B cell (primary cell): ENCODE measurements around the gene HAGH. TPM values are rescaled to one million over a fixed set of nuclear protein-coding genes. Genes with fewer than 3 reads are reported as not detected.
A peak's percentile ranks its signal among the peaks of the same experiment; 100 is the strongest.

ENCODE experiments used
- ATAC-seq: fragments of 200-7000 bp; cut with Tn5 transposase; one replicate; pipeline ENCODE4 v1.10.0; 2021; ENCODE audit warnings: low read depth, mild to moderate bottlenecking, moderate number of reproducible peaks, moderate library complexity
- CTCF ChIA-PET: fragments of 350-600 bp; sonication (Branson Sonifier 250); formaldehyde crosslinking; loops from one replicate; lab custom pipeline; 2021; ENCODE audit warnings: antibody characterized with exemption, inconsistent platforms; lab: Charles Lee
- POLR2A ChIA-PET: fragments of 350-600 bp; sonication (Branson Sonifier 250); formaldehyde crosslinking; loops from one replicate; lab custom pipeline; 2021; ENCODE audit warnings: antibody characterized with exemption; lab: Charles Lee
- DNase-seq: peaks from one replicate; pipeline ENCODE4 v3.0.0; 2013
- H2AFZ ChIP-seq: 2 replicates; pipeline ENCODE4 v1.6.1; 2012; ENCODE audit warnings: mild to moderate bottlenecking, low read depth, low read length; ENCODE audit not compliant: insufficient read depth, poor library complexity, severe bottlenecking
- H3K27ac ChIP-seq, 2 donors: 1 replicate in 1 of 2; 2 replicates in 1 of 2; pipeline ENCODE4 v1.5.1; 2012 to 2013; ENCODE audit warnings: low read length in 2 of 2, mild to moderate bottlenecking in 2 of 2, moderate library complexity in 1 of 2
- H3K27me3 ChIP-seq, 4 experiments: fragments of 200-600 bp in 1 of 4; sonication (generic) in 1 of 4; replicated peaks in 1 of 4; 1 replicate in 2 of 4; 2 replicates in 2 of 4; pipeline versions ENCODE4 v1.6.1 to v1.7.0; 2013 to 2016; ENCODE audit warnings: low read length in 3 of 4, mild to moderate bottlenecking in 2 of 4, mixed read lengths in 1 of 4, moderate library complexity in 1 of 4; ENCODE audit not compliant: insufficient read depth in 4 of 4, control insufficient read depth in 3 of 4; ENCODE audit errors: control extremely low read depth in 1 of 4
- H3K36me3 ChIP-seq, 2 experiments: replicated peaks in 1 of 2; 1 replicate in 1 of 2; 2 replicates in 1 of 2; pipeline versions ENCODE4 v1.6.1 to v1.7.1; 2013; ENCODE audit warnings: low read length in 1 of 2; ENCODE audit not compliant: insufficient read depth in 2 of 2, control insufficient read depth in 1 of 2; ENCODE audit errors: control extremely low read depth in 1 of 2, extremely low read depth in 1 of 2
- H3K4me1 ChIP-seq, 2 donors: fragments of 200-600 bp in 1 of 2; sonication (generic) in 1 of 2; 1 replicate in 1 of 2; 2 replicates in 1 of 2; pipeline versions ENCODE4 v1.5.1 to v1.6.1; 2013 to 2017; ENCODE audit warnings: low read length in 2 of 2; ENCODE audit not compliant: control insufficient read depth in 2 of 2, insufficient read depth in 2 of 2
- H3K4me2 ChIP-seq: replicated peaks from 2 replicates; pipeline ENCODE3; 2012; ENCODE audit warnings: mild to moderate bottlenecking, low read depth, low read length; ENCODE audit not compliant: poor library complexity, severe bottlenecking
- H3K4me3 ChIP-seq, 5 experiments: fragments of 200-600 bp in 1 of 5; sonication (generic) in 1 of 5; 1 replicate in 3 of 5; 2 replicates in 2 of 5; pipeline versions ENCODE4 v1.5.1 to v1.7.0; 2011 to 2016; ENCODE audit warnings: low read length in 4 of 5, mild to moderate bottlenecking in 4 of 5, low read depth in 2 of 5, control low read depth in 1 of 5, moderate library complexity in 1 of 5; ENCODE audit not compliant: insufficient read depth in 1 of 5; ENCODE audit errors: control extremely low read depth in 1 of 5, extremely low read depth in 1 of 5
- H3K79me2 ChIP-seq: fragments of 200-600 bp; sonication (generic); one replicate; pipeline ENCODE4 v1.6.0; 2016; ENCODE audit warnings: low read length; ENCODE audit not compliant: control insufficient read depth, insufficient read depth
- H3K9ac ChIP-seq: fragments of 200-600 bp; sonication (generic); 2 replicates; pipeline ENCODE4 v1.6.1; 2017; ENCODE audit warnings: mild to moderate bottlenecking, low read length, moderate library complexity
- H3K9me3 ChIP-seq, 3 donors: one replicate each; pipeline versions ENCODE4 v1.6.1 to v1.7.1; 2013; ENCODE audit warnings: low read length in 2 of 3; ENCODE audit not compliant: control insufficient read depth in 2 of 3, insufficient read depth in 1 of 3; ENCODE audit errors: control extremely low read depth in 1 of 3
- H4K20me1 ChIP-seq: 2 replicates; pipeline ENCODE4 v1.6.0; 2012; ENCODE audit warnings: mild to moderate bottlenecking, low read length; ENCODE audit not compliant: insufficient read depth, control insufficient read depth, poor library complexity, severe bottlenecking
- H3K27ac Mint-ChIP-seq: one replicate; pipeline ENCODE4 v1.8.0; 2021; ENCODE audit warnings: mixed read lengths
- H3K27me3 Mint-ChIP-seq: one replicate; pipeline ENCODE4 v1.8.0; 2021; ENCODE audit warnings: mixed read lengths
- H3K4me1 Mint-ChIP-seq: one replicate; pipeline ENCODE4 v1.8.0; 2021; ENCODE audit warnings: mixed read lengths
- H3K4me3 Mint-ChIP-seq: one replicate; pipeline ENCODE4 v1.8.0; 2021; ENCODE audit warnings: mixed read lengths
- H3K9me3 Mint-ChIP-seq: one replicate; pipeline ENCODE4 v1.8.0; 2022; ENCODE audit warnings: mixed read lengths; ENCODE audit not compliant: insufficient read depth
- CTCF ChIP-seq: fragments of 200-600 bp; IDR thresholded peaks from one replicate; pipeline ENCODE4 v1.8.0; 2022; ENCODE audit warnings: antibody characterized with exemption, mild to moderate bottlenecking
- EZH2 ChIP-seq: IDR thresholded peaks from 2 replicates; pipeline ENCODE4 v1.6.1; 2012; ENCODE audit warnings: borderline replicate concordance, low read depth, mild to moderate bottlenecking, moderate library complexity, low read length; ENCODE audit not compliant: insufficient read depth, poor library complexity, severe bottlenecking
- WGBS: methylation state at CpG from one replicate; pipeline ENCODE4 v1.1.5; 2013; ENCODE audit warnings: missing lambda C conversion rate; ENCODE audit not compliant: insufficient coverage; 5-methylcytosine and 5-hydroxymethylcytosine counted together
- intact Hi-C: fragments of 100-400 bp; cut with micrococcal nuclease; formaldehyde crosslinking; loops from one replicate; pipeline ENCODE4 v1.10.0; 2022
- polyA plus RNA-seq: library from polyadenylated mRNA; depleted of rRNA; stranded (reverse); fragments of >200 nt; gene quantifications from 2 replicates; pipeline ENCODE4 v1.2.3, GENCODE V29; 2012
- total RNA-seq, 2 donors: library from RNA; stranded (reverse); fragments of 120-200 nt in 1 of 2; gene quantifications; 1 replicate in 1 of 2; 2 replicates in 1 of 2; pipeline versions ENCODE4 v1.2.3 to v1.2.4, GENCODE V29; 2013 to 2022

Gene HAGH
- total and polyA plus RNA-seq, 2 donors (not counting 1 experiment from before 2014, with no cell fraction given): 50.6 to 74.2 TPM

DNA sequence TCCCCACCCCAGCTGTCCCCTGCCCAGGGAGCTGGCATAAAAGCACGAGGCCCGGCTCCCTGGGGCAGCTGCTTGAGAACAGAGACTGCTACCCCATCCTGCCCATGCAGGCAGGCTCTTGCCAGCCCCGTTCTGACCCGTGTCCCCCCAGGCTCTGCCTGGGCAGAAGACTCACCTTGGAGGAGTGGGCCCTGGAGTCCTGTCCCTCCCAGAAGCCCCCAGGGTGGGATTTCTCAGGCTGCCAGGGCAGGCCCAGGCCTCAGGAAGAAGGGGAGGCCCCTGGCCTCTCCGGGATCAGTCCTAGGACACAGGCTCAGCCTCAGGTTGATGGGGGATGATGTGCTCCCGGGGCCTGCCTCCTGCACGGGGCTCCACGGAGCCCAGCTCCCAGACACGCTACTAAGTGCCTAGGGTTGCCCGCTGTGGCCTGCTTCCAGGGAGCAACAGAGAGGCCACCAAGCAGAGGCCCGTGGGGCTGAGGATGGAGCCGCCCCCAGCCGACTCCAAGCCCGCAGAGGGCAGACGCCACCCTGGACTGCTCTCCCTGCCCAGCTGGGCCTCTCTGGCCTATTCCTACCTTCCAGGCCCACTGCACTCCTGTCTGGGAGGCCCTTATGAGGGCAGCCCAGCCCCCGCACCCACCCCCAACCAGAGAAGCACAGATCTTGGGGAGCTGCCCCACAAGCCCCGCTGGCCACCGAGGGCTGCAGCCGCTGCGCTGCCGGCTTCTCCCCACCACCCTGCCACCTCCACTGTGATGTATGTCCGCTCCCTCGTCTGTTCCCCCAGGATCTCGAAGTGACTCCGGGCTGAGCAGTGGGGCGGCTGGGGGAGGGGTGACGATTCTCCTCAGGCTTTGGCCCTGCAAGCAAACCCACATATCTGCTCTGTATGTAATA, 57.0 kb downstream of the HAGH start:
- no peak overlapping the region for H2AFZ ChIP-seq
- peak overlapping the region in 1 of 2 donors; percentile 72 for H3K27ac ChIP-seq
- ATAC-seq (no peak), DNase-seq (no peak)
- peaks cover 0 to 39% of the 10 kb centered on the region in 2 experiments for H3K36me3 ChIP-seq
- no peaks in the 10 kb centered on the region for H3K27me3 ChIP-seq
- no peak overlapping the region for H3K4me3 ChIP-seq
- ChIA-PET POLR2A (interaction anchor here (0.6 to 4.4 kb wide), 4 partner anchors 9 to 348 kb away, joined by 3 to 27 read pairs (median 6); partner anchors contain the start of genes NUBP2 and SPSB3), CTCF (interaction anchor here (3.2 kb wide), 1 partner anchor 13 kb away, joined by 15 read pairs; the partner anchor contains the start of genes NUBP2 and SPSB3)
- no peak overlapping the region for H3K9ac ChIP-seq
- Mint-ChIP-seq H3K4me3 (peak overlapping the region; percentile 84), H3K27ac (peak overlapping the region; percentile 75), H3K4me1 (peaks cover 19% of the 10 kb centered on the region), H3K27me3 (no peaks in the 10 kb centered on the region), H3K9me3 (no peaks in the 10 kb centered on the region)
- peaks cover 21 to 28% of the 10 kb centered on the region in 2 donors for H3K4me1 ChIP-seq
- intact Hi-C loops: loop anchor here (5.0 kb wide), 2 partner anchors 158 to 357 kb away; partner anchors contain the start of gene UNKL
- H3K9me3 ChIP-seq: no peaks in the 10 kb centered on the region
- H3K4me2 ChIP-seq: peak overlapping the region; percentile 99
- peaks cover 36% of the 10 kb centered on the region for H4K20me1 ChIP-seq
- WGBS: 90% methylated on average over 21 of the region's 27 CpGs
- TF ChIP-seq CTCF (no peak), EZH2 (no peak)
- H3K79me2 ChIP-seq: peaks cover 16% of the 10 kb centered on the region
